SK-MEL-5 (cell line): ENCODE data around the gene PKP4. TPM values are rescaled to one million over a fixed set of nuclear protein-coding genes. Genes with fewer than 3 reads are reported as not detected.
"Not testable (repeated sequence)": the region's sequence is repeated elsewhere in the genome, so short reads cannot be mapped to it uniquely, and the experiment has no call there.

Source experiments
- DNase-seq: peaks from one replicate; pipeline ENCODE4 v3.0.0-alpha.2; 2016; ENCODE audit warnings: low read depth, low spot score
- in situ Hi-C: cut with HindIII; loops from 2 replicates; pipeline ENCODE4 v1.10.0; 2016; ENCODE audit warnings: low sequenced_read_pairs, high pct_unique_total_duplicates, low pct_unique_long_range_greater_than_20kb
- total RNA-seq: library from RNA; depleted of rRNA; stranded (reverse); fragments of >200 nt; shearing (Covaris generic); gene quantifications from 2 replicates; pipeline ENCODE4 v1.2.3, GENCODE V29; 2014

The PKP4 gene
- total RNA-seq, 1 experiment from 2014 or later, result 16.7 TPM

DNA sequence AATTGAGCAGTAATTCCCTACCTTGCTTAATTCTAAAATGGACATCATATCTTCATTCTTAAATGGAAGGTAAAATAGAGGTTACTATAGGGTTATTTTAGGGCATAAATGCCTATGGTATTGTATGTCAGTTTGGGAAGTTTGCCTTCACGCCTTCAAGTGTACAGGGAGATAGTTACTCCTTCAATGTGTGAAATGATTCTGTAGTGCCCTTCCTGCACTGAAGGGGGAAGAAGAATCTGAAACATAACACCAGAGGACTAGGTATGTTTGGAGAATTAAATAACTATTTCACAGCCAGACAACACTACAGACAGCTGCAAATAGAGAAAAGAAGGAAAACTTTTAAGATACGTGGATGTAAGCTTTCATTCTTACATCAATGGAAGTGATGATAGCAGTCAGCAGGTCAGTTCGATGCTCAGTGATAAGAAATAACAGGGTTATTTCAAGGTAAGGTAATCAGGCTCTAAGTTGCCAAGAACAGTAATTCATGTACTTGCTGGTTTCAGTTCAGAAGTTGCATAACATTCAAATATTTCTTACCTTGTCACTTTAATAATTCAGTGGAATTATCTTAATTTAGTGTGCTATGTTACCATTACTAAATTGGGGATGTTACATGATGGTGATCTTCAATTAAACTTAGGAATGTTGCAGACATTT is 4.0 kb downstream of the PKP4 start:
- in situ Hi-C loops, result no loop called here
- no peak for DNase-seq

DNA sequence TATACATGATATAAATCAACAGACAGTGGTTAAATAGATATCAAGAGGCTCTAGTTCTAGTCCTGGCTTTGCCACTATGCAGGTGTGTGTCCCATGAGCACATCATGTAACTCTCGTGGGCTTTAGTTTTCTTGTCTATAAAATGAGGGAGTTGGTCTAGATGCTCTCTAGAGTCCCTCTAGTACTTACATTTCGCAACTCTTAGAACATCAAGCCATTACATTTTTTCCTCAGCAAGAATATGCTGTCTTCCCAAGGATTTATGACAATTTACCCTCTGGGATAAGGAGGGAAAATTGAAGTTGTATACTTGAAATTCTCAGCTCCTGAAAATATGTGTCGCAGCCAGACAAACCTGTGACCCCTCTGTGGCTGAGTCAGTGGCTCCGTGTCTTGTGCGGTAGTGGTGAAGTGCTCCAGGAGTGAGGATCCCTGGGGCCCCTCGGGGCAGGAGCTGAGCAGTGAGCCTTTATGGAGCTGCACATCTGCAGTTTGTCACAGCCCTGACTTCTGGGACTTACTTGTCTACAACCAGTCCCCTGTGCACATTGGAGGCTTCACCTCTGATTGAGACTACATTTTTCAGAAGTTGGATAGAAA is 6.8 kb downstream of the PKP4 start:
- in situ Hi-C loops, result no loop called here
- no peak for DNase-seq

DNA sequence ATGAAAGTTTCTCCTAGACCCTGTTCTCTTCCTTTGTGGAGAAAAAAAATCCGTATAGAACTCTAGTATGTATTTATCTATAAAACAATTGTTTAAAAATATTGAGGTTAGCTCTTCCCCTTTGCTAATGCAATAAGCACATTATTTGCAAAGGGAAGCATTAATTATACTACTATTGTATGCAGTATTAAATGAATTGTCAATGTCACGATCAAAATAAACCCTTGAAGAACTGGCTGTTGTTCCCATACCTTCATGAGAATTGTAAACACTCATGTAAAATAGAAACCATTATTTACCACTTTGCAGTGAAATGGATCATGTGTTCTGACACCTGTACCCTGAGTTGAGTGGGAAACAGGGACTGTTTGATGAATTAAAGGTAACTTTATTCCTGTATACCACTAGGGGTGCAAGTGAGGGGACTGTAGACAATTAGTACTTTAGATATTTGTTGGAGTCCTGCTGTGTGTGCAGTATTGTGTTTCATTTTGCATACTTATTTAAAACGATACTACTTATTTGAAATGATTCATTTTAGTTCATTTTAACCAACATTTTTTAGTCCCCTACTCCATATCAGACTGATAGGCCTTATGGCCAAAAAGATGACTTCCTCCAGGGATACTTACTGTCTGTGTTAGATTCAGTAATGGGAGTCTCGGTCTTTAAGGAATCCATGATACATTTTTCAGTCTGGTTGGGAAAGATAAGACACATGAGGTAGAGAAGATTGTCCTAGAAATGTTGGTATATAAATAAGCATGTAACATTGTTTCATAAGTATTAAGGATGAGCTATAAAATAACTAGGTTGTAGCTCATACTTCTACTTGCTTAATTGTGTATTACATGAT is 7.9 kb downstream of the PKP4 start:
- DNase-seq, result peak; percentile 39
- in situ Hi-C loops, result no loop called here

DNA sequence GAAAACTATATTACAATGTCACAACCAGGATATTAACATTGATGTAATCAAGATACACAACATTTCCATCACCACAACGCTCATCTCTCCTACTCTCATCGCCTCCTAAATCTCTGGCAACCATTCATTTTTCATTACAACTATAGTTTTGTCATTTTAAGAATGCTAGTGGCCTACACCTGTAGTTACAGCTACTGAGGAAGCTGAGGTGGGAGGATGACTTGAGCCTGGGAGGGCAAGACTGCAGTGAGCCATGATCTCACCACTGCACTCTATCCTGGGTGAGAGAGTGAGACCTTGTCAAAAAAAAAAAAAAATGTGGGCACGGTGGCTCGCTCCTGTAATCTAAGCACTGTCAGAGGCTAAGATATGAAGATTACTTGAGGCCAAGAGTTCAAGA is 10.5 kb downstream of the PKP4 start:
- no peak for DNase-seq
- in situ Hi-C loops, result no loop called here

DNA sequence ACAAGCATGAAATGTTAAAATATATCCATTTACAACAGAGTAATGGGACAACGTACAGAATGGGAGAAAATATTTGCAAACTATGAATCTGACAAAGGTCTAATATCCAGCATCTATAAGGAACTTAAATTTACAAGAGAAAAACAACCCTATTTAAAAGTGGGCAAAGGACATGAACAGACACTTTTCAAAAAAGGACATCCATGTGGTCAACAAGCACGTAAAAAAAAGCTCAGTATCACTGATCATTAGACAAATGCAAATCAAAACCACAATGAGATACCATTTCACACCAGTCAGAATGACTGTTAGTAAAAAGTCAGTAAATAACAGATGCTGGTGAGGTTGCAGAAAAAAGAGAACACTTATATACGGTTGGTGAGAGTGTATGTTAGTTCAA is 16.1 kb downstream of the PKP4 start:
- in situ Hi-C loops, result loop anchor here (10.0 kb wide), 1 partner anchor 282 kb away; no protein-coding TSS in a partner anchor
- not testable (repeated sequence) for DNase-seq

DNA sequence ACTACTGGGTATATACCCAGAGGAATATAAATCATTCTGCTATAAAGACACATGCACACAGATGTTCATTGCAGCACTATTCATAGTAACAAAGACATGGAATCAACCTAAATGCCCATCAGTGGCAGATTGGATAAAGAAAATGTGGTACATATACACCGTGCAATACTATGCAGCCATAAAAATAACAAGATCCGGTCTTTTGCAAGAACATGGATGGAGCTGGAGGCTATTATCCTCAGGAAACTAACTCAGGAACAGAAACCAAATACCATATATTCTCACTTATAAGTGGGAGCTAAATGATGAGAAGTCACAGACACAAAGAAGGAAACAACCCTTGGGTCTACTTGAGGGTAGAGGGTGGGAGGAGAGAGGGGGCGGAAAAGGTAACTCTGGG is 16.5 kb downstream of the PKP4 start:
- not testable (repeated sequence) for DNase-seq
- in situ Hi-C loops, result loop anchor here (10.0 kb wide), 1 partner anchor 282 kb away; no protein-coding TSS in a partner anchor

DNA sequence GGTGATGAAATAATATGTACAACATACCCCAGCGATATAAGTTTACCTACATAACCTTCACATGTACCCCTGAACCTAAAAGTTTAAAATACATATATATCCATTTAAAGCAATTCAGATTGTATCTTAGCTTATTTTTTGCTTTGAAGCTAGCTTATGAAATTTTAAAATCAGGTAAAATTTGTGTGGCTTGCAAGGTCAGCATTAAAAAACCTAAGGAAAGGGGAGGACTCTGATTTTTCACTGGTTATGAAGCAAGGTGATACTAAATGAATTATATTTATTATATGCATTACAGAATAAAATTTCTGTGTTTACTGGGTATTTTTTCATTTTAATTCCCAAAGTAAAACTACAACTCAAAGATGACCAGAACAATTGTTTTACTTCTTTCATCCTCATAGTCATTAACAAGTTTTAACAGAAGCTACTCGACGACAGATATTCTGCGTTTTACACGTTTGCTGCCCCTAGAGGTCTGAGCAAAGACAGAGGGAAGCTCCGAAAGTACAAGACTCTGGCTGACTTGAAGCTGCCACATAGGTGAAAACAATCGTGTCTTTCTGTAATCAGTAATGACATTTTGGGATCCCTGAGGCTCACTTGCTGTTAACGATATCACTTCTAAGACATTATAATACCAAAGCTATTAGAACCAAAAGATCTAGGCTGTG is 17.1 kb downstream of the PKP4 start:
- in situ Hi-C loops, result loop anchor here (10.0 kb wide), 1 partner anchor 281 kb away; no protein-coding TSS in a partner anchor

DNA sequence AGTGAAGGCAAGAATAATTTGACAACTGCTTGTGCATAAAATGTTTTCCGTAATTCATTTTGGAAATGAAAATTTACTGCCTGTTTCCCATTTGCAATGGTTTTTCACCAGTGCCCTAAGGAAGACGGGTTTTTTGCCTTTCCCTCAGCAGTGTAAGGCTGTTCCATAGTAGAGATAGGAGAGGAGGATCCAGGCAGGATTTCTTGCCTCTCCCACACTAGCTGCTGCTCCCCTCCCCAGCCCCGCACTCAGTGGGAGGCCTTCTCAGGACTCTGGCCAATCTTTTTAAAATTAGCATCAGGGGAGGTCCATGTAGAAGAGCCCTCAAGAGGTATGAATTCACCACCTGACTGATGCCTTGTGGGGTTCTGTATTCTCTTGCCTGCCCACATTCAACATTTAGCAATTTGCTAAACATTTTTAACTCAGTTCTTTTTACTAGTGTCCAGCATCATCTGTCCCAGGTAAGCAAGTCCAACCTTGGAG is 17.8 kb downstream of the PKP4 start:
- not testable (repeated sequence) for DNase-seq
- in situ Hi-C loops, result loop anchor here (10.0 kb wide), 1 partner anchor 280 kb away; no protein-coding TSS in a partner anchor

More for the DNA sequence above, 17.1 kb downstream of the PKP4 start:
- DNase-seq, result peak; percentile 40

DNA sequence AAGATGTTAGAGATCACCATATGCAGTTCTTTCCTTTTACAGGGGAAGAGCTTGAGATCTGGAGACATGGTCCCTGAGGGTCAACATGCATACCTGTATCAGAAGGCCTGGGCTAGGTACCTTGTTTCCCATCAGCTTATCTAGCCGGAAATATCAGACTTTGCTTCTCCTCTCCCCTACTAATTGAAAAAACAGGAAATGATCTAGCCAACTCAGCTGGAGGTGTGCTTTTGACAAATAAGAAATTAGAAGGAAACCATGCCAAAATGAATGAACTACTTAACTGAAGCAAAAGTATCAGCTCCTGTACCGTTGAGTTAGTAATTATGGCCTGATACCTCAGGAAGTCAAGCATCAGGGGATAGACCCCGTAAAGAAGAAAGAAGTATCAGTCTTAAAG is 20.4 kb downstream of the PKP4 start:
- no peak for DNase-seq
- in situ Hi-C loops, result loop anchor here (10.0 kb wide), 1 partner anchor 278 kb away; no protein-coding TSS in a partner anchor

DNA sequence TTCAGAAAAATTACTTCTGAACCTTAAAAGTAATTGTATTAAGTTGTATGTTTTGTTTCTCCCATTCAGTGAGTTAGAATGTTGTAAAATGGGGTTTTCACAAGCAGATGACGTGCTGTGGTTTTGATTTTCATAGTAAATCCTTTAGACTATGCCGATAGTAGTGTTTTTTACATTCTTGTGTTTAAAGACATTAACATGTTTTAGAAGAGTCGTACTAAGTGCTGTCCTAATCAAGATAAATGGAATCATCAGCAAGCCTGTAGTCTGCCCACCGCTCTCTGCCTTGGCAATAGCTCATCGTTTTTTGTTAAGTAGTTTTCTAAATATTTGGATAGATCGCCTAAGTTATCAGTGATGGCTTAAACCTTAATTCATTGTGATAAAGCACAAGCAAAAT is 21.5 kb downstream of the PKP4 start:
- in situ Hi-C loops, result loop anchor here (10.0 kb wide), 1 partner anchor 277 kb away; no protein-coding TSS in a partner anchor
- DNase-seq, result no peak

DNA sequence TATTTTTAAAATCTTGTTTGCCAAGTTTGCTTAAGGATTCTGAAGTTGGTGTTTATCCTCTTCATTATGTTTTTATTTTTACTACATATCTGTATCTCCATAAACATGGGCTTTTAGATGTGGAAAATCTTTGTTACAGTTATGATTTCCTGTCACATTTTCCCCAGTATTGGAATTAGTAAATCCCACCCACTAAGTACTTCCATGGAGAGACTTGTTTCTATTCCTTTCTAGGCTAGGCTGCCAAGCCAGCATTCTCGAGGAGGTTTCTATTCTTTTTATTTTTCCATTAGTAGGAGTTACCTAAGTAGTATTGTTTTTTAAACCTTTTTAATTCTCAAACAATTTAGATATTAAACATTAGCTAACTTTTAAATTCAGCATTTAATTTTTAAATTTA is 22.1 kb downstream of the PKP4 start:
- in situ Hi-C loops, result loop anchor here (10.0 kb wide), 1 partner anchor 276 kb away; no protein-coding TSS in a partner anchor
- DNase-seq, result no peak

DNA sequence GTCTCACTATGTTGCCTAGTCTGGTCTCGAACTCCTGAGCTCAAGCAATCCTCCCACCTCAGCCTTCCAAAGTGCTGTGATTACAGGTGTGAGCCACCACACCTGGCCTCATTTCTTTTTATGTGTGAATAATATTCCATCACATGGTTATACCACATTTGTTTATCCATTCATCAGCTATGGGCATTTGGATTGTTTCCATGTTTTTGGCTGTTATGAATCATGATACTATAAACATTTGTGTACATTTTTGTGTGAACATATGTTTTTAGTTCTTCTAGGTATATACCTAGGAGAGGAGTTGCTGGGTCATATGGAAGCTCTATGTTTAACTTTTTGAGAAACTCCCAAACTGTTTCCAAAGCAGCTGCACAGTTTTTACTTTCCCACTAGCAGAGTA is 24.4 kb downstream of the PKP4 start:
- no peak for DNase-seq
- in situ Hi-C loops, result no loop called here

DNA sequence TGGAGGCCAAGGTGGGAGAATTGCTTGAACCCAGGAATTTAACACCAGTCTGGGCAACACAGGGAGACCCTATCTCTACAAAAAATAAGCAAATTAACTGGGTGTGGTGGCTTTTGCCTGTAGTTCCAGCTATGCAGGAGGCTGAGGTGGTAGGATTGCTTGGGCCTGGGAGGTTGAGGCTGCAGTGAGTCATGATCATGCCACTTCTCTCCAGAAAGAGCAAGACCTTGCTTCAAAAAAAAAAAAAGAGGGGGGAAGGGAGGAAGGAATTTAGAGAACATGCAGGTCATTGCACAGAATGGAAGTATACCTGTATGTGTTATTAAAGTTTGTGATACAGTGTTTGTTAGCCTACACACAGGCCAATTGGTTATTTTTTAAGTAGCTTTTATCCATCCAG is 25.8 kb downstream of the PKP4 start:
- no peak for DNase-seq
- in situ Hi-C loops, result no loop called here

DNA sequence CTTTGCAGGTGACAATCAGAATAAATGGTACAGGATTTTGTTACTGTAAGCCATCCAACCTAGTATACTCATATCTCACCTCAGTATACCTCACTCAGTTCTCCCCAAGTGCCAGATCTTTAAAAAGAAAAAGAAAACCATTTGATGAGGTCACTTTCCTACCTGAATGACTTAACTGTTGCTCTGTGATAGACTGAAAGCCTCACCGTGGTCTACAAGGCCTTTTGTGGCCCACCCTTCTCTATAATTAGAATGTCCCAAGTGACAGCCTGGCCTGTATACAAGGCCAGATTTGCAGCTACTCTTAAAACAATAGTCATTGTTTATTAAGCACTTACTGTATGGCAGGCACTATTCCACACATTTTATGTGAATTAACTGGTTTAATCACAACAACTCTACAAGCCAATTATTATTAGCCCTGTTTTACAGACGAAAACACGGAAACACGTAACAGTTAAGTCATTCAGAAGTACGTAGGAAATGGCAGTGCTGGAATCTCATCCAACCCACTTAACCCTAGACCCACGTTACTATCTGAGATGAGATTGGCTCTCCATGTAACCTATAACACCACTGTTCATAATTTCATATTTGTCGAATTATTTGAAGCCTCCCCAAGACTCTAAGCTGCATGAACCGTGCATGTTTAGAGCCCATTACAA is 28.3 kb downstream of the PKP4 start:
- DNase-seq, result no peak
- in situ Hi-C loops, result no loop called here

DNA sequence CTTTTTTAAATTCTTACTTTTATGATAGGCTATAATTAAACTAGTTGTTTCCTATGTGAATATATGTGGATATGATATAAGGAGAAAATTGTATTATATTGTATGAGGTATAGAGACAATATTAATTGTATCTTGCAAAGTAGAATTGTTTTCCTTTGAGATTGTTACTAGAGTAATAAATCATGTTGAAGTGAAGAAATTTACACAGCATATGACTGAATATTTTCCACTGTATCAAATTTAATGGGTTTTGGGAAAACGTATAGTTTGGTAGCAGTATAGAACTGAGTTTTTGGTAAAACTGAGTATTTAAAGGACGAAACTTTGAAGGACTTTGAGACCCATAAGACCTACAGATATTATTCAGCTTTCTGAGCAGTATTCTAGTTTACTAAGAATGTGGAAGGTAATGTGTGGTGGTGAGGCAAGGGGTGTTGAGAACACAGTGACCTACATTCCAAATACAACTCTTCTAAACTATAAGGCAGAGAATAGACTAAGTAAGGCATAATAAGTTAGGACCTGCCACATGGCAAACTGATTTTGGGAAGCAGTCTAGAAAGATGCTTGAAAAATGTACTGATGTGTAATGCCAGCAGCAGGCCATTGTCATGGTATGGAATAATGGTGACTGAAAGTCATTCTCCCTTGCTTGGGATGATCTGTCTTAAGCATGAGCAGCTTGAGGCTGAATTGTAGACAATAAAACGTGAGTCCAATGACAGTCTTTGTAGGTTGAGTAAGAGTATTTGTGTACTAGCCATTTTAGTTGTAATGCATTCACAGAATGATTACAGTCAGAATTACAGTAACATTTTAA is 29.6 kb downstream of the PKP4 start:
- in situ Hi-C loops, result no loop called here
- DNase-seq, result no peak

DNA sequence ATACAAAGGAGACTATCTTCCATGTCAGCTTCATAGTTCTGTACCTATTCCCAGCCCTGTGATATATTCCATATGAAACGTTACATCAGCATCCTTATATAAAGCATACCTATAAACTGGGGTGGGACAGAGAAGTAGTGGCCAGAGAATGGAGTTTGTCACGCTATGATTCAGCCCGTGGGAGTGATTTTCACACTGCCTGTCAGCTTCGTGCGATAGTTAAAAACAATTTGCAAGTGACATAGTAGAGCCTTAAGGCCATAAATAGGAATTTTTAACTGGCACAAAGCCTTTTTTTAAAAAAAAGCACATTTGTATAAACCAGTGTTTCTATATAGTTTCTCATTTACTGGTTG is 30.2 kb downstream of the PKP4 start:
- no peak for DNase-seq
- in situ Hi-C loops, result no loop called here
